Neural progenitor cell (in vitro differentiated cells): Measurements from ENCODE around the gene RHBDF1. TPM values are rescaled to one million over a fixed set of nuclear protein-coding genes. Genes with fewer than 3 reads are reported as not detected.
A peak's percentile ranks its signal among the peaks of the same experiment; 100 is the strongest.

ENCODE experiments used
- DNase-seq: peaks from one replicate; pipeline ENCODE4 v3.0.0-alpha.2; 2016; ENCODE audit warnings: low spot score
- H2AFZ ChIP-seq: fragments of 200-600 bp; sonication (generic); replicated peaks from 2 replicates; pipeline ENCODE4 v1.6.1; 2016; ENCODE audit warnings: antibody characterized with exemption
- H3F3A ChIP-seq: fragments of 200-600 bp; sonication (generic); 2 replicates; pipeline ENCODE4 v1.6.1; 2016; ENCODE audit warnings: antibody characterized with exemption, low read depth
- H3K27ac ChIP-seq: fragments of 200-600 bp; sonication (generic); 2 replicates; pipeline ENCODE4 v1.5.1; 2016; ENCODE audit warnings: mild to moderate bottlenecking
- H3K27me3 ChIP-seq: fragments of 200-600 bp; sonication (generic); 2 replicates; pipeline ENCODE4 v1.6.1; 2016; ENCODE audit warnings: mild to moderate bottlenecking, moderate library complexity
- H3K36me3 ChIP-seq: fragments of 200-600 bp; sonication (generic); 2 replicates; pipeline ENCODE4 v1.5.1; 2016
- H3K4me1 ChIP-seq: fragments of 200-600 bp; sonication (generic); 2 replicates; pipeline ENCODE4 v1.6.1; 2016; ENCODE audit warnings: mixed run types
- H3K4me2 ChIP-seq: fragments of 200-600 bp; sonication (generic); 2 replicates; pipeline ENCODE4 v1.6.1; 2016
- H3K4me3 ChIP-seq: fragments of 200-600 bp; sonication (generic); 2 replicates; pipeline ENCODE4 v1.5.1; 2016
- H3K79me2 ChIP-seq: fragments of 200-600 bp; sonication (generic); 2 replicates; pipeline ENCODE4 v1.6.1; 2016; ENCODE audit warnings: low read depth
- H3K9ac ChIP-seq: fragments of 200-600 bp; sonication (generic); 2 replicates; pipeline ENCODE4 v1.6.1; 2016
- H3K9me3 ChIP-seq: fragments of 200-600 bp; sonication (generic); 2 replicates; pipeline ENCODE4 v1.5.1; 2016; ENCODE audit warnings: low read depth
- H4K20me1 ChIP-seq: fragments of 200-600 bp; sonication (generic); 2 replicates; pipeline ENCODE4 v1.6.1; 2016; ENCODE audit warnings: low read depth
- H3K27ac Mint-ChIP-seq: 3 replicates; pipeline ENCODE4 v1.8.0; 2021; ENCODE audit warnings: mixed read lengths
- H3K27me3 Mint-ChIP-seq: 2 replicates; pipeline ENCODE4 v1.8.0; 2022; ENCODE audit warnings: low read depth, mild to moderate bottlenecking, inconsistent platforms, moderate library complexity, mixed read lengths; ENCODE audit not compliant: insufficient read depth
- H3K36me3 Mint-ChIP-seq: 3 replicates; pipeline ENCODE4 v1.8.0; 2021; ENCODE audit warnings: mixed read lengths
- H3K4me1 Mint-ChIP-seq: 3 replicates; pipeline ENCODE4 v1.8.0; 2021; ENCODE audit warnings: mixed read lengths
- H3K4me3 Mint-ChIP-seq: 3 replicates; pipeline ENCODE4 v1.8.0; 2021; ENCODE audit warnings: mild to moderate bottlenecking, moderate library complexity, mixed read lengths
- H3K9me3 Mint-ChIP-seq: 3 replicates; pipeline ENCODE4 v1.8.0; 2020; ENCODE audit warnings: mixed read lengths
- EZH2 ChIP-seq: fragments of 200-600 bp; sonication (generic); IDR thresholded peaks from 2 replicates; pipeline ENCODE4 v1.6.1; 2017; ENCODE audit warnings: antibody characterized with exemption, mild to moderate bottlenecking, moderate library complexity
- EZH2phosphoT487 ChIP-seq: fragments of 200-600 bp; sonication (generic); IDR thresholded peaks from 2 replicates; pipeline ENCODE4 v1.6.1; 2017; ENCODE audit warnings: antibody characterized with exemption
- total RNA-seq: library from RNA; depleted of rRNA; stranded (reverse); fragments of >200 nt; gene quantifications from 2 replicates; pipeline ENCODE4 v1.2.3, GENCODE V29; 2015; ENCODE audit warnings: low replicate concordance
- TF ChIP-seq, protein P1 (sequence below): fragments of 200-600 bp; sonication (generic); IDR thresholded peaks from 2 replicates; pipeline ENCODE4 v1.5.1; 2017; ENCODE audit warnings: antibody characterized with exemption, mild to moderate bottlenecking

The RHBDF1 gene
- total RNA-seq, 1 donor from 2014 or later: 11.0 TPM

DNA sequence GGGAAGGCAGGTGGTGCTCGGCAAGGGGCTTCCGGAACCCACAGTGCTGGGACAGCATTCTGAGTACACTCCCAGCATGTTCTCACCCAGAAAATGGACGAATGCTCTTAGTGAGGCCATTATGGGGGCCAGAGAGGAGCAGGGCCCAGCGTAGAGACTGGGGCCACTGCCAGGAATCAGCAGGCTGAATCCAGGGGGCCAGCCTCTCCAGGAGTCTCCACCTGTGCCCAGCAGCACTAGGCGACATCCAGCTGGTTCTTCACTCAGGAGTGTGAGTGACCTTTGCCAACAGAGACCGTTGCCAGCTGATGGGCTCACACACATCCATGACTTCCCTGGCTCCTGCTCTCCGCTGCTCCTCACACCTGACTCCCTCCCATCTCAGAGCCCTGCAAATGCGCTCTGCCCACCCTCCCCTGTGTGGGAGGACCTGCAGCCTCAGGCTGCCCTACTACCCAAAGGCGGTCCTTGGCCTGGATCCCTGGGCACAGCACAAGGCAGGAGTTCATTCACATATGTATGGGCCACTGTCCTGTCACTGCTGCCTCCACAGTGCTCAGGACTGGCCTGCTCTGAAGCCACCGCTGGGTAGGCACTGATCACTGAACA is 5.1 kb downstream of the RHBDF1 start:
- no peak for DNase-seq
- Histone ChIP-seq H3K4me2 (no peak overlapping the region), H4K20me1 (peaks cover 30% of the 10 kb centered on the region), H3K9ac (no peak overlapping the region), H3K4me1 (peaks cover 20% of the 10 kb centered on the region), H3K9me3 (no peaks in the 10 kb centered on the region), H2AFZ (no peak overlapping the region), H3K27me3 (no peaks in the 10 kb centered on the region), H3F3A (peaks cover 9% of the 10 kb centered on the region), H3K27ac (no peak overlapping the region), H3K79me2 (no peaks in the 10 kb centered on the region), H3K36me3 (no peaks in the 10 kb centered on the region), H3K4me3 (no peak overlapping the region)
- Mint-ChIP-seq H3K27ac (peak overlapping the region; percentile 69), H3K27me3 (peaks cover 6% of the 10 kb centered on the region), H3K4me3 (no peak overlapping the region), H3K36me3 (no peaks in the 10 kb centered on the region), H3K9me3 (no peaks in the 10 kb centered on the region), H3K4me1 (peaks cover 28% of the 10 kb centered on the region)
- TF ChIP-seq EZH2 (no peak), EZH2phosphoT487 (no peak)
- TF ChIP-seq, protein P1, sequence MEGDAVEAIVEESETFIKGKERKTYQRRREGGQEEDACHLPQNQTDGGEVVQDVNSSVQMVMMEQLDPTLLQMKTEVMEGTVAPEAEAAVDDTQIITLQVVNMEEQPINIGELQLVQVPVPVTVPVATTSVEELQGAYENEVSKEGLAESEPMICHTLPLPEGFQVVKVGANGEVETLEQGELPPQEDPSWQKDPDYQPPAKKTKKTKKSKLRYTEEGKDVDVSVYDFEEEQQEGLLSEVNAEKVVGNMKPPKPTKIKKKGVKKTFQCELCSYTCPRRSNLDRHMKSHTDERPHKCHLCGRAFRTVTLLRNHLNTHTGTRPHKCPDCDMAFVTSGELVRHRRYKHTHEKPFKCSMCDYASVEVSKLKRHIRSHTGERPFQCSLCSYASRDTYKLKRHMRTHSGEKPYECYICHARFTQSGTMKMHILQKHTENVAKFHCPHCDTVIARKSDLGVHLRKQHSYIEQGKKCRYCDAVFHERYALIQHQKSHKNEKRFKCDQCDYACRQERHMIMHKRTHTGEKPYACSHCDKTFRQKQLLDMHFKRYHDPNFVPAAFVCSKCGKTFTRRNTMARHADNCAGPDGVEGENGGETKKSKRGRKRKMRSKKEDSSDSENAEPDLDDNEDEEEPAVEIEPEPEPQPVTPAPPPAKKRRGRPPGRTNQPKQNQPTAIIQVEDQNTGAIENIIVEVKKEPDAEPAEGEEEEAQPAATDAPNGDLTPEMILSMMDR: no peak

DNA sequence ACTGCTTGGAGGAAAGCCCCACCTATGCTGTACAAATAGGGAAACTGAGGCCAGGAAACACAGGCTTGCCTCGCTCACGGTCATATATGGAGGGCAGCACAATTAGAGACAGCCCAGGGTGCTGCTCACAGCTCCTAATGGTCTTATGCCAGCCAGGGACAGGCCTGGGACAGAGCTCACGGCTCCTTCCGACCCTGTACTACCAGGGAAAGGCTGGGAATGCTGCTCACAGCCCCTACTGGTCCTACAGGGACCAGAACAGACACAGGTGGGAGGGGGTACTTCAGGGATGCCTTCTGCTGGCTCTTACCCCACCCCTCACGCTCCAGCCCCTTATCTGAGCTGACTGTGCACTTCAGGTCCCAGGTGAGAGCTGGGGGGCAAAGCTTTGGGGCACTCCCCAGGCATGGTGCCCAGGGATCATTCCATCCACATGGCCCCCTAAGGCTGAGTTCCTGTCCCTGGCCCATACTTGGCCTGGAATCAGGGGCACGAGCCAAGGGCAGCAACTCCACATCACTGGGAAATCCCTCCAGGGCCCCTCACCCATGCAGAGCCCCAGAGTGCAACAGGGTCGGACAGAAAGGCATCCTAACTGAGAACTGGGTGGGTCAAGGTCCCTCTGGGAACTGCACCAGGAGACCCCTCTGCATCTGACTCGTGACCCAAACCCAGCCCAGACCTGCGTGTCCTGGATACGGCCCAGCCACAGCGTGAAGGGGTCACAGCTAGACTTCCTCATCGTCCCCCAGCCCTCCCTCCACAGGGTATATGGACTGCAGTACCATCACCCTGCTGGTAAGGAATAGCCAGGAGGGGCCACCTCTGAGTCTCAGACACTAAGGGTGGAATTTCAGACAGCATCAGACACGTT is 5.9 kb downstream of the RHBDF1 start:
- TF ChIP-seq EZH2phosphoT487 (no peak), EZH2 (no peak)
- TF ChIP-seq, protein P1: no peak
- Histone ChIP-seq H3K27ac (no peak overlapping the region), H3K9me3 (no peaks in the 10 kb centered on the region), H4K20me1 (peaks cover 30% of the 10 kb centered on the region), H2AFZ (no peak overlapping the region), H3F3A (peaks cover 5% of the 10 kb centered on the region), H3K4me2 (no peak overlapping the region), H3K9ac (no peak overlapping the region), H3K79me2 (no peaks in the 10 kb centered on the region), H3K27me3 (no peaks in the 10 kb centered on the region), H3K4me3 (no peak overlapping the region), H3K36me3 (no peaks in the 10 kb centered on the region), H3K4me1 (peaks cover 20% of the 10 kb centered on the region)
- Mint-ChIP-seq H3K36me3 (no peaks in the 10 kb centered on the region), H3K27me3 (peaks cover 6% of the 10 kb centered on the region), H3K4me3 (no peak overlapping the region), H3K9me3 (no peaks in the 10 kb centered on the region), H3K27ac (no peak overlapping the region), H3K4me1 (peaks cover 26% of the 10 kb centered on the region)
- no peak for DNase-seq

DNA sequence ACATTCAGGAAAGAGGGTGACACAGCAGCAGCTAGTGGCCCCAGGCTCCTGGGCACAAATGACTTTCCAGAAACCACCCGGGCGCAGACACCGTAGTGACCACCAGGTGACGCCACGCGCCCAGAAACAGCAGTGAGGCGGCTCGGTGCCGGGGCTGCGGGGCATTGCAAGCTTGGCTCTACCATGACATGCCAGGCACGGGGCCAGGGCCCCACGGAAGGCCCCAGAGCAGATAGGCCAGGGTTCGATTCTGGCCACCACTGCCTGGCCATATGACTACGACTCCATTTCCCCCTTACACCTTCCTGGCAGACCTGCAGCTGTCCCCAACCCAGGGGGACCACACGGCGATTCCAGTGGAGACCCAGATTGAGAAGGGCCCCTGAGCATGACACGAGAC is 6.7 kb downstream of the RHBDF1 start:
- H3K4me1 Mint-ChIP-seq: peaks cover 23% of the 10 kb centered on the region
- Histone ChIP-seq H3K4me3 (no peak overlapping the region), H3K9ac (no peak overlapping the region), H3K79me2 (no peaks in the 10 kb centered on the region), H3F3A (no peaks in the 10 kb centered on the region), H3K4me2 (no peak overlapping the region), H4K20me1 (peaks cover 24% of the 10 kb centered on the region), H3K9me3 (no peaks in the 10 kb centered on the region), H3K27me3 (no peaks in the 10 kb centered on the region), H3K4me1 (peaks cover 12% of the 10 kb centered on the region), H2AFZ (no peak overlapping the region), H3K36me3 (no peaks in the 10 kb centered on the region), H3K27ac (no peak overlapping the region)
- TF ChIP-seq, protein P1: peak; percentile 94
- TF ChIP-seq EZH2 (no peak), EZH2phosphoT487 (no peak)
- H3K36me3 Mint-ChIP-seq: peaks cover 2% of the 10 kb centered on the region
- no peak overlapping the region for H3K4me3 Mint-ChIP-seq
- peaks cover 6% of the 10 kb centered on the region for H3K27me3 Mint-ChIP-seq
- DNase-seq: peak; percentile 87
- H3K9me3 Mint-ChIP-seq: no peaks in the 10 kb centered on the region
- H3K27ac Mint-ChIP-seq: no peak overlapping the region
